GM23338 (cell line): ENCODE measurements around the gene ZNF69. TPM values are rescaled to one million over a fixed set of nuclear protein-coding genes. Genes with fewer than 3 reads are reported as not detected.
A peak's percentile ranks its signal among the peaks of the same experiment; 100 is the strongest.

Experiments
- ATAC-seq: fragments of 200-7000 bp; cut with Tn5 transposase; 3 replicates; pipeline ENCODE4 v1.9.1; 2020
- DNase-seq: peaks from one replicate; pipeline ENCODE4 v3.0.0-alpha.2; 2015; ENCODE audit warnings: low spot score
- H2AFZ ChIP-seq: fragments of 200-600 bp; sonication (generic); 2 replicates; pipeline ENCODE4 v1.8.0; 2016; ENCODE audit warnings: antibody characterized with exemption, mild to moderate bottlenecking, moderate library complexity
- H3F3A ChIP-seq: fragments of 200-600 bp; sonication (generic); replicated peaks from 2 replicates; pipeline ENCODE4 v1.8.0; 2017; ENCODE audit warnings: antibody characterized with exemption, mixed run types, low read depth
- H3K27ac ChIP-seq: fragments of 200-600 bp; sonication (generic); 2 replicates; pipeline ENCODE4 v1.6.1; 2016; ENCODE audit warnings: low read depth
- H3K27me3 ChIP-seq: fragments of 200-600 bp; sonication (generic); 2 replicates; pipeline ENCODE4 v1.8.0; 2016; ENCODE audit warnings: mild to moderate bottlenecking, mixed run types, moderate library complexity; ENCODE audit not compliant: insufficient read depth
- H3K36me3 ChIP-seq: fragments of 200-600 bp; sonication (generic); 2 replicates; pipeline ENCODE4 v1.8.0; 2016; ENCODE audit warnings: mild to moderate bottlenecking; ENCODE audit not compliant: insufficient read depth
- H3K4me1 ChIP-seq: fragments of 200-600 bp; sonication (generic); 2 replicates; pipeline ENCODE4 v1.8.0; 2016; ENCODE audit warnings: mild to moderate bottlenecking, moderate library complexity; ENCODE audit not compliant: insufficient read depth
- H3K4me2 ChIP-seq: fragments of 200-600 bp; sonication (generic); 2 replicates; pipeline ENCODE4 v1.7.1; 2017; ENCODE audit warnings: mixed run types
- H3K4me3 ChIP-seq: fragments of 200-600 bp; sonication (generic); 2 replicates; pipeline ENCODE4 v1.6.1; 2016; ENCODE audit warnings: mixed run types
- H3K79me2 ChIP-seq: fragments of 200-600 bp; sonication (generic); replicated peaks from 2 replicates; pipeline ENCODE4 v1.8.0; 2017; ENCODE audit warnings: mild to moderate bottlenecking; ENCODE audit not compliant: insufficient read depth
- H3K9me2 ChIP-seq: fragments of 200-600 bp; sonication (generic); 2 replicates; pipeline ENCODE4 v1.8.0; 2017; ENCODE audit not compliant: insufficient read depth
- H4K20me1 ChIP-seq: fragments of 200-600 bp; sonication (generic); replicated peaks from 2 replicates; pipeline ENCODE4 v1.8.0; 2017; ENCODE audit warnings: mild to moderate bottlenecking; ENCODE audit not compliant: insufficient read depth
- H3K27ac Mint-ChIP-seq: 2 replicates; pipeline ENCODE4 v1.8.0; 2020; ENCODE audit warnings: inconsistent platforms, mild to moderate bottlenecking, moderate library complexity, mixed read lengths
- H3K27me3 Mint-ChIP-seq: 3 replicates; pipeline ENCODE4 v1.8.0; 2022; ENCODE audit warnings: low read depth, mild to moderate bottlenecking, moderate library complexity, mixed read lengths, inconsistent platforms; ENCODE audit not compliant: insufficient read depth, poor library complexity
- H3K36me3 Mint-ChIP-seq: 3 replicates; pipeline ENCODE4 v1.8.0; 2021; ENCODE audit warnings: low read depth, mild to moderate bottlenecking, inconsistent platforms, moderate library complexity, mixed read lengths
- H3K4me1 Mint-ChIP-seq: 3 replicates; pipeline ENCODE4 v1.8.0; 2020; ENCODE audit warnings: mild to moderate bottlenecking, inconsistent platforms, mixed read lengths
- H3K4me3 Mint-ChIP-seq: 3 replicates; pipeline ENCODE4 v1.8.0; 2021; ENCODE audit warnings: moderate library complexity, mild to moderate bottlenecking, inconsistent platforms, mixed read lengths
- H3K9me3 Mint-ChIP-seq: 3 replicates; pipeline ENCODE4 v1.8.0; 2020; ENCODE audit warnings: moderate library complexity, mild to moderate bottlenecking, inconsistent platforms, mixed read lengths
- CREB1 ChIP-seq: fragments of 250-450 bp; sonication (Bioruptor Pico); IDR thresholded peaks from 2 replicates; pipeline ENCODE4 v1.5.0; 2020; ENCODE audit warnings: low read depth, mild to moderate bottlenecking, moderate library complexity
- EZH2 ChIP-seq: fragments of 200-600 bp; sonication (generic); IDR thresholded peaks from one replicate; pipeline ENCODE4 v1.8.0; 2017; ENCODE audit warnings: antibody characterized with exemption, mild to moderate bottlenecking, low read depth; ENCODE audit not compliant: unreplicated experiment
- EZH2phosphoT487 ChIP-seq: fragments of 200-600 bp; sonication (generic); IDR thresholded peaks from one replicate; pipeline ENCODE4 v1.8.1; 2018; ENCODE audit warnings: antibody characterized with exemption; ENCODE audit not compliant: unreplicated experiment
- POLR2AphosphoS5 ChIP-seq: IDR thresholded peaks from 2 replicates; pipeline ENCODE4 v1.6.1; 2016; ENCODE audit warnings: antibody characterized with exemption, low read depth
- STAT1 ChIP-seq: IDR thresholded peaks from one replicate; pipeline ENCODE4 v1.6.1; 2016; ENCODE audit warnings: antibody characterized with exemption; ENCODE audit not compliant: unreplicated experiment
- ZNF114 ChIP-seq: fragments of 250-450 bp; sonication (Bioruptor Pico); IDR thresholded peaks from 2 replicates; pipeline ENCODE4 v1.5.0; 2020; ENCODE audit warnings: mild to moderate bottlenecking, moderate library complexity
- ZNF331 ChIP-seq: fragments of 250-450 bp; sonication (Bioruptor Pico); IDR thresholded peaks from 2 replicates; pipeline ENCODE4 v1.5.0; 2020; ENCODE audit warnings: low read depth, mild to moderate bottlenecking, moderate library complexity
- polyA plus RNA-seq: library from polyadenylated mRNA; unstranded; fragments of >200 nt; fragmentation: Nextera tagmentation; extraction: Ambion mirVana; gene quantifications from 2 replicates; pipeline ENCODE4 v1.2.1, GENCODE V29; 2016
- total RNA-seq: library from RNA; depleted of rRNA; stranded (reverse); fragments of >200 nt; shearing (Covaris generic); gene quantifications from 2 replicates; pipeline ENCODE4 v1.2.3, GENCODE V29; 2014
- TF ChIP-seq, protein P1 (sequence below), 2 experiments: fragments of 200-600 bp in 1 of 2; sonication (generic) in 1 of 2; conservative IDR thresholded peaks; 2 replicates each; pipeline versions ENCODE4 v1.5.1 to v1.6.1; 2016 to 2017; ENCODE audit warnings: antibody characterized with exemption in 2 of 2, low read depth in 2 of 2, mild to moderate bottlenecking in 2 of 2, moderate library complexity in 1 of 2
- TF ChIP-seq, protein P2 (sequence below): IDR thresholded peaks from 2 replicates; pipeline ENCODE4 v1.6.1; 2016; ENCODE audit warnings: antibody characterized with exemption

ZNF69 gene
- total and polyA plus RNA-seq, 2 experiments from 2014 or later: 15.8 to 60.4 TPM

DNA sequence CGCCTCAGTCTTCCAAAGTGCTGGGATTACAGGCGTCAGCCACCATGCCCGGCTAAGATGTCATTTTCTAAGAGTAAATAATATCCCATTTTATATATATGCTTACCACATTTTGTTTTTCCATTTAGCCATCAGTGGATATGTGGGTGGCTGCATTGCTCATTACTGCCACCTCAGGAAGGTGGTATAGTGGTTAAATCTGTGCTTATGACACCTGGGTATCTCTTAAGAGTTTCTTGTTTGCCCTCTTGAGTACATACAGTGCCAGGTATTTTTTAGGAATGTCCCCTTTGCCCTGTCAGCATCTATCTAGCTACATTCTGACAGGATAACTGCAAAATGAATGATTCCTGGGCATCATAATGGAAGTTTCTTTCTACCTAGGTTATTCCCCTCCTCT, 14.6 kb downstream of the ZNF69 start:
- Mint-ChIP-seq H3K27ac (no peak overlapping the region), H3K27me3 (peaks cover 5% of the 10 kb centered on the region), H3K4me1 (no peaks in the 10 kb centered on the region), H3K4me3 (no peak overlapping the region), H3K36me3 (peaks cover 28% of the 10 kb centered on the region), H3K9me3 (peaks cover 93% of the 10 kb centered on the region)
- Histone ChIP-seq H3K79me2 (peaks cover 25% of the 10 kb centered on the region), H3K36me3 (peaks cover 69% of the 10 kb centered on the region), H3K4me1 (no peaks in the 10 kb centered on the region), H3K4me3 (no peak overlapping the region), H3F3A (peaks cover 15% of the 10 kb centered on the region), H3K9me2 (no peaks in the 10 kb centered on the region), H3K27me3 (peaks cover 4% of the 10 kb centered on the region; the same call in 1 of the 2 replicates), H2AFZ (no peak overlapping the region), H3K4me2 (no peak overlapping the region), H4K20me1 (no peaks in the 10 kb centered on the region), H3K27ac (no peak overlapping the region)
- TF ChIP-seq, protein P1, sequence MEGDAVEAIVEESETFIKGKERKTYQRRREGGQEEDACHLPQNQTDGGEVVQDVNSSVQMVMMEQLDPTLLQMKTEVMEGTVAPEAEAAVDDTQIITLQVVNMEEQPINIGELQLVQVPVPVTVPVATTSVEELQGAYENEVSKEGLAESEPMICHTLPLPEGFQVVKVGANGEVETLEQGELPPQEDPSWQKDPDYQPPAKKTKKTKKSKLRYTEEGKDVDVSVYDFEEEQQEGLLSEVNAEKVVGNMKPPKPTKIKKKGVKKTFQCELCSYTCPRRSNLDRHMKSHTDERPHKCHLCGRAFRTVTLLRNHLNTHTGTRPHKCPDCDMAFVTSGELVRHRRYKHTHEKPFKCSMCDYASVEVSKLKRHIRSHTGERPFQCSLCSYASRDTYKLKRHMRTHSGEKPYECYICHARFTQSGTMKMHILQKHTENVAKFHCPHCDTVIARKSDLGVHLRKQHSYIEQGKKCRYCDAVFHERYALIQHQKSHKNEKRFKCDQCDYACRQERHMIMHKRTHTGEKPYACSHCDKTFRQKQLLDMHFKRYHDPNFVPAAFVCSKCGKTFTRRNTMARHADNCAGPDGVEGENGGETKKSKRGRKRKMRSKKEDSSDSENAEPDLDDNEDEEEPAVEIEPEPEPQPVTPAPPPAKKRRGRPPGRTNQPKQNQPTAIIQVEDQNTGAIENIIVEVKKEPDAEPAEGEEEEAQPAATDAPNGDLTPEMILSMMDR (conservative IDR thresholded peaks at IDR 0.05; ENCODE audit: low read depth in 2 of 2): 0 out of 4 replicates have a peak, but pooled peaks of 1 of the 2 experiments have one; percentile 8
- TF ChIP-seq, protein P2, sequence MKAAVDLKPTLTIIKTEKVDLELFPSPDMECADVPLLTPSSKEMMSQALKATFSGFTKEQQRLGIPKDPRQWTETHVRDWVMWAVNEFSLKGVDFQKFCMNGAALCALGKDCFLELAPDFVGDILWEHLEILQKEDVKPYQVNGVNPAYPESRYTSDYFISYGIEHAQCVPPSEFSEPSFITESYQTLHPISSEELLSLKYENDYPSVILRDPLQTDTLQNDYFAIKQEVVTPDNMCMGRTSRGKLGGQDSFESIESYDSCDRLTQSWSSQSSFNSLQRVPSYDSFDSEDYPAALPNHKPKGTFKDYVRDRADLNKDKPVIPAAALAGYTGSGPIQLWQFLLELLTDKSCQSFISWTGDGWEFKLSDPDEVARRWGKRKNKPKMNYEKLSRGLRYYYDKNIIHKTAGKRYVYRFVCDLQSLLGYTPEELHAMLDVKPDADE: no peak
- no peak for DNase-seq
- no peak for ATAC-seq

DNA sequence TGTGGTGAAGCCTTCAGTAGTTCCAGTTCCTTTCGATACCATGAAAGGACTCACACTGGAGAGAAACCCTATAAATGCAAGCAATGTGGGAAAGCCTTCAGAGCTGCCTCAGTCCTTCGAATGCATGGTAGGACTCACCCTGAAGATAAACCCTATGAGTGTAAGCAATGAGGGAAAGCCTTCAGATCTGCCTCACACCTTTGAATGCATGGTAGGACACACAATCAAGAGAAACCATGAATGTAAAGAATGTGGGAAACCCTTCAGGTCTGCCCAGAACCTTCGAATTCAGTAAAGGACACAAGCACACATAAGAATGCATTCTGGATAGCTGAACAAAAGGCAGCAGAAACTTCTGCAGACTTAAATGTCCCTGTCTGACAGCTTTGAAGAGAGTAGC, 18.3 kb downstream of the ZNF69 start:
- peaks cover 4% of the 10 kb centered on the region; the same call in 1 of the 2 replicates for H3K27me3 ChIP-seq
- no peak overlapping the region for H3K4me3 Mint-ChIP-seq
- no peaks in the 10 kb centered on the region for H3K9me2 ChIP-seq
- no peaks in the 10 kb centered on the region for H3K4me1 Mint-ChIP-seq
- peaks cover 15% of the 10 kb centered on the region for H3F3A ChIP-seq
- no peak overlapping the region for H2AFZ ChIP-seq
- no peak overlapping the region for H3K27ac ChIP-seq
- H3K9me3 Mint-ChIP-seq: peaks cover 95% of the 10 kb centered on the region
- peaks cover 27% of the 10 kb centered on the region; the same call in 2 of the 3 replicates for H3K36me3 Mint-ChIP-seq
- peaks cover 2% of the 10 kb centered on the region for H3K79me2 ChIP-seq
- no peak overlapping the region for H3K4me2 ChIP-seq
- H3K36me3 ChIP-seq: peaks cover 90% of the 10 kb centered on the region
- H3K4me3 ChIP-seq: peak overlapping the region; percentile 41
- no peaks in the 10 kb centered on the region for H4K20me1 ChIP-seq
- H3K4me1 ChIP-seq: no peaks in the 10 kb centered on the region
- no peak for ATAC-seq
- no peak overlapping the region for H3K27ac Mint-ChIP-seq
- H3K27me3 Mint-ChIP-seq: peaks cover 1% of the 10 kb centered on the region
- peak; percentile 7 for DNase-seq
- TF ChIP-seq ZNF331: no peak
- TF ChIP-seq POLR2AphosphoS5: no peak
- TF ChIP-seq, protein P1 (conservative IDR thresholded peaks at IDR 0.05; ENCODE audit: low read depth in 2 of 2): no peak
- TF ChIP-seq STAT1: no peak
- TF ChIP-seq ZNF114 (CRISPR knock-in tag): no peak
- TF ChIP-seq, protein P2: no peak
- no peak for TF ChIP-seq CREB1 (CRISPR knock-in tag)
- no peak for TF ChIP-seq EZH2
- TF ChIP-seq EZH2phosphoT487: no peak
